PC-3 (cell line): ENCODE data around the gene ZNF697. TPM values are rescaled to one million over a fixed set of nuclear protein-coding genes. Genes with fewer than 3 reads are reported as not detected.

ENCODE experiments used
- ATAC-seq: fragments of 200-7000 bp; cut with Tn5 transposase; 2 replicates; pipeline ENCODE4 v1.9.1; 2020; ENCODE audit warnings: mild to moderate bottlenecking, moderate library complexity
- BruUV-seq: library from RNA; stranded (reverse); fragments of 400-500 nt; replicated peaks from 2 replicates; lab custom pipeline; 2021; lab: Mats Ljungman, UMichigan
- CTCF ChIA-PET: fragments of 300-600 bp; sonication (Branson Sonifier 250); formaldehyde crosslinking; loops from one replicate; lab custom pipeline; 2022; ENCODE audit warnings: antibody characterized with exemption; lab: Charles Lee
- POLR2A ChIA-PET: fragments of 300-600 bp; sonication (Branson Sonifier 250); formaldehyde crosslinking; loops from one replicate; lab custom pipeline; 2022; ENCODE audit warnings: antibody characterized with exemption; ENCODE audit not compliant: unreplicated experiment; lab: Charles Lee
- DNase-seq: peaks from one replicate; pipeline ENCODE4 v3.0.0-alpha.2; 2015
- H2AFZ ChIP-seq: fragments of 300-600 bp; sonication (generic); 2 replicates; pipeline ENCODE4 v1.6.0; 2016; ENCODE audit warnings: antibody characterized with exemption, low read length
- H3F3A ChIP-seq: fragments of 300-600 bp; sonication (generic); one replicate; pipeline ENCODE4 v1.6.0; 2017; ENCODE audit warnings: antibody characterized with exemption, low read length, control low read depth, mild to moderate bottlenecking; ENCODE audit not compliant: unreplicated experiment
- H3K27ac ChIP-seq: fragments of 300-600 bp; sonication (generic); 2 replicates; pipeline ENCODE4 v1.5.1; 2016; ENCODE audit warnings: mild to moderate bottlenecking, low read length
- H3K27me3 ChIP-seq: fragments of 300-600 bp; sonication (generic); 2 replicates; pipeline ENCODE4 v1.6.1; 2016; ENCODE audit warnings: low read length, mixed read lengths
- H3K36me3 ChIP-seq: fragments of 300-600 bp; sonication (generic); 2 replicates; pipeline ENCODE4 v1.6.1; 2016; ENCODE audit warnings: low read depth, mixed run types, low read length, mixed read lengths
- H3K4me1 ChIP-seq: fragments of 300-600 bp; sonication (generic); 2 replicates; pipeline ENCODE4 v1.5.1; 2016; ENCODE audit warnings: low read length; ENCODE audit not compliant: insufficient read depth
- H3K4me2 ChIP-seq: fragments of 300-600 bp; sonication (generic); 2 replicates; pipeline ENCODE4 v1.6.0; 2016; ENCODE audit warnings: low read length
- H3K4me3 ChIP-seq: fragments of 300-600 bp; sonication (generic); 2 replicates; pipeline ENCODE4 v1.5.1; 2016; ENCODE audit warnings: mild to moderate bottlenecking, low read length, mixed read lengths
- H3K79me2 ChIP-seq: fragments of 300-600 bp; sonication (generic); 2 replicates; pipeline ENCODE4 v1.6.1; 2017; ENCODE audit warnings: low read length, mixed read lengths
- H3K9ac ChIP-seq: fragments of 300-600 bp; sonication (generic); 2 replicates; pipeline ENCODE4 v1.6.0; 2016; ENCODE audit warnings: mild to moderate bottlenecking, low read length
- H3K9me2 ChIP-seq: fragments of 300-600 bp; sonication (generic); replicated peaks from 2 replicates; pipeline ENCODE4 v1.6.1; 2016; ENCODE audit warnings: mixed run types, low read length, mixed read lengths
- H3K9me3 ChIP-seq: fragments of 300-600 bp; sonication (generic); 2 replicates; pipeline ENCODE4 v1.6.1; 2016; ENCODE audit warnings: low read length, mixed read lengths
- H4K20me1 ChIP-seq: fragments of 300-600 bp; sonication (generic); 2 replicates; pipeline ENCODE4 v1.6.1; 2016; ENCODE audit warnings: low read length, mixed read lengths
- CTCF ChIP-seq: fragments of 300-600 bp; sonication (generic); conservative IDR thresholded peaks from 2 replicates; pipeline ENCODE4 v1.5.1; 2017; ENCODE audit warnings: antibody characterized with exemption, low read depth, mild to moderate bottlenecking, low read length
- EZH2 ChIP-seq: fragments of 300-600 bp; sonication (generic); IDR thresholded peaks from one replicate; pipeline ENCODE4 v1.6.1; 2017; ENCODE audit warnings: antibody characterized with exemption, mild to moderate bottlenecking, low read length; ENCODE audit not compliant: unreplicated experiment
- EZH2phosphoT487 ChIP-seq: fragments of 300-600 bp; sonication (generic); IDR thresholded peaks from 2 replicates; pipeline ENCODE4 v1.6.1; 2018; ENCODE audit warnings: mild to moderate bottlenecking, antibody characterized with exemption, low read length, borderline replicate concordance
- intact Hi-C: fragments of 100-400 bp; cut with micrococcal nuclease; formaldehyde crosslinking; loops from 2 replicates; pipeline ENCODE4 v1.9.0; 2023
- total RNA-seq: library from RNA; depleted of rRNA; stranded (reverse); fragments of >200 nt; gene quantifications from 2 replicates; pipeline ENCODE4 v1.2.3, GENCODE V29; 2014

Gene ZNF697
- total RNA-seq, 1 experiment from 2014 or later = 5.3 TPM

- ATAC-seq (no peak), DNase-seq (no peak)
- no peaks in the 10 kb centered on the region for H4K20me1 ChIP-seq
- H3K27ac ChIP-seq = no peak overlapping the region
- no peak for TF ChIP-seq EZH2phosphoT487
- TF ChIP-seq CTCF = no peak
- no peak for TF ChIP-seq EZH2
- no peak overlapping the region for H3K9ac ChIP-seq
- H3K79me2 ChIP-seq = peaks cover 46% of the 10 kb centered on the region
- no peaks in the 10 kb centered on the region for H3K9me3 ChIP-seq
- no peaks in the 10 kb centered on the region for H3K9me2 ChIP-seq
- H3K36me3 ChIP-seq = no peaks in the 10 kb centered on the region
- H3F3A ChIP-seq = no peaks in the 10 kb centered on the region
- CTCF ChIA-PET = no interaction called here
- no TSS peak for BruUV-seq
- H3K4me1 ChIP-seq = no peaks in the 10 kb centered on the region; the same call in 1 of the 2 replicates
- no peak overlapping the region for H2AFZ ChIP-seq
- no peak overlapping the region for H3K4me3 ChIP-seq
- no peak overlapping the region for H3K4me2 ChIP-seq
- no peaks in the 10 kb centered on the region for H3K27me3 ChIP-seq
- POLR2A ChIA-PET = no interaction called here
- intact Hi-C loops = no loop called here
These were observed 11.5 kb downstream of the ZNF697 start for GRCh38 chr1:119636491-119637089.

- Histone ChIP-seq H4K20me1 (no peaks in the 10 kb centered on the region), H3K79me2 (peaks cover 43% of the 10 kb centered on the region), H3K9me3 (no peaks in the 10 kb centered on the region), H3K36me3 (no peaks in the 10 kb centered on the region), H2AFZ (no peak overlapping the region), H3K4me1 (no peaks in the 10 kb centered on the region; the same call in 1 of the 2 replicates), H3K9ac (no peak overlapping the region), H3K27me3 (no peaks in the 10 kb centered on the region), H3K9me2 (no peaks in the 10 kb centered on the region), H3K27ac (no peak overlapping the region), H3F3A (no peaks in the 10 kb centered on the region), H3K4me3 (no peak overlapping the region), H3K4me2 (no peak overlapping the region)
- DNase-seq (no peak), ATAC-seq (no peak; the same call in 1 of the 2 replicates)
- intact Hi-C loops = no loop called here
- CTCF ChIA-PET = no interaction called here
- POLR2A ChIA-PET = interaction anchor here (1.1 kb wide), 1 partner anchor 13 kb away, joined by 3 read pairs; no protein-coding TSS in a partner anchor
- no TSS peak for BruUV-seq
- TF ChIP-seq CTCF (no peak), EZH2 (no peak), EZH2phosphoT487 (no peak)
These were observed 12.2 kb downstream of the ZNF697 start for GRCh38 chr1:119635811-119636390.

- no TSS peak for BruUV-seq
- intact Hi-C loops = no loop called here
- Histone ChIP-seq H2AFZ (no peak overlapping the region), H3K36me3 (no peaks in the 10 kb centered on the region), H3K27ac (no peak overlapping the region), H3K4me3 (no peak overlapping the region), H3F3A (no peaks in the 10 kb centered on the region), H3K79me2 (peaks cover 27% of the 10 kb centered on the region; the same call in 1 of the 2 replicates), H4K20me1 (no peaks in the 10 kb centered on the region), H3K9me2 (no peaks in the 10 kb centered on the region), H3K4me2 (no peak overlapping the region), H3K9me3 (no peaks in the 10 kb centered on the region), H3K4me1 (no peaks in the 10 kb centered on the region; the same call in 1 of the 2 replicates), H3K9ac (no peak overlapping the region), H3K27me3 (no peaks in the 10 kb centered on the region)
- ChIA-PET CTCF (no interaction called here), POLR2A (no interaction called here)
- TF ChIP-seq EZH2phosphoT487 (no peak), EZH2 (no peak), CTCF (no peak)
- no peak for DNase-seq
- no peak for ATAC-seq
These were observed 14.1 kb downstream of the ZNF697 start for GRCh38 chr1:119634016-119634415.
